Hepatocyte (in vitro differentiated cells): ENCODE data around the gene ALDH5A1.

ENCODE experiments used
- CTCF ChIP-seq: fragments of 200-600 bp; sonication (generic); IDR thresholded peaks from 2 replicates; pipeline ENCODE4 v1.5.1; 2016; ENCODE audit warnings: antibody characterized with exemption, mild to moderate bottlenecking; ENCODE audit not compliant: poor library complexity
- EZH2 ChIP-seq: fragments of 200-600 bp; sonication (generic); IDR thresholded peaks from 2 replicates; pipeline ENCODE4 v1.6.1; 2016; ENCODE audit warnings: antibody characterized with exemption, mild to moderate bottlenecking, borderline replicate concordance
- EZH2phosphoT487 ChIP-seq: fragments of 200-600 bp; sonication (generic); IDR thresholded peaks from one replicate; pipeline ENCODE4 v1.6.1; 2018; ENCODE audit warnings: antibody characterized with exemption, mild to moderate bottlenecking, low read depth, moderate library complexity; ENCODE audit not compliant: unreplicated experiment, severe bottlenecking

- no peak for TF ChIP-seq CTCF
- no peak for TF ChIP-seq EZH2
- TF ChIP-seq EZH2phosphoT487: no peak
Observed at GRCh38 chr6:24486065-24486464, 8.7 kb upstream of the ALDH5A1 start.
